ENCODE measurements around the gene ZNF286A. TPM values are rescaled to one million over a fixed set of nuclear protein-coding genes. Genes with fewer than 3 reads are reported as not detected.

The ZNF286A gene
- total and polyA plus RNA-seq, 2 of the 13 experiments (the other 11 are each of a cell fraction or from before 2014, with no cell fraction given): 12.7 to 38.8 TPM

- TF ChIP-seq, protein P1, sequence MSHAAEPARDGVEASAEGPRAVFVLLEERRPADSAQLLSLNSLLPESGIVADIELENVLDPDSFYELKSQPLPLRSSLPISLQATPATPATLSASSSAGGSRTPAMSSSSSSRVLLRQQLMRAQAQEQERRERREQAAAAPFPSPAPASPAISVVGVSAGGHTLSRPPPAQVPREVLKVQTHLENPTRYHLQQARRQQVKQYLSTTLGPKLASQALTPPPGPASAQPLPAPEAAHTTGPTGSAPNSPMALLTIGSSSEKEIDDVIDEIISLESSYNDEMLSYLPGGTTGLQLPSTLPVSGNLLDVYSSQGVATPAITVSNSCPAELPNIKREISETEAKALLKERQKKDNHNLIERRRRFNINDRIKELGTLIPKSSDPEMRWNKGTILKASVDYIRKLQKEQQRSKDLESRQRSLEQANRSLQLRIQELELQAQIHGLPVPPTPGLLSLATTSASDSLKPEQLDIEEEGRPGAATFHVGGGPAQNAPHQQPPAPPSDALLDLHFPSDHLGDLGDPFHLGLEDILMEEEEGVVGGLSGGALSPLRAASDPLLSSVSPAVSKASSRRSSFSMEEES (CRISPR knock-in tag; IDR thresholded peaks at IDR 0.05): peak; percentile 65; the same call in 1 of the 2 replicates
- TF ChIP-seq GABPA (IDR thresholded peaks at IDR 0.05; ENCODE audit: low read depth, low read length): peak; percentile 36
- TF ChIP-seq GABPA (CRISPR knock-in tag; IDR thresholded peaks at IDR 0.05; ENCODE audit: low read depth): peak; percentile 83
- TF ChIP-seq IKZF5 (CRISPR knock-in tag; IDR thresholded peaks at IDR 0.05): peak; percentile 54; the same call in 1 of the 2 replicates
- TF ChIP-seq ZMYM4 (CRISPR knock-in tag; IDR thresholded peaks at IDR 0.05): peak; percentile 86
- TF ChIP-seq KAT8 (CRISPR knock-in tag; IDR thresholded peaks at IDR 0.05): peak; percentile 66; the same call in 1 of the 2 replicates
- TF ChIP-seq ZNF614 (CRISPR knock-in tag; IDR thresholded peaks at IDR 0.05; ENCODE audit: borderline replicate concordance): 0 out of 2 replicates have a peak, but pooled peaks have one; percentile 16
- TF ChIP-seq NR2C2 (CRISPR knock-in tag; IDR thresholded peaks at IDR 0.05; ENCODE audit: borderline replicate concordance): peak; percentile 53
- peak; percentile 55 for TF ChIP-seq NFYB (CRISPR knock-in tag; IDR thresholded peaks at IDR 0.05)
- TF ChIP-seq ZGPAT (CRISPR knock-in tag; IDR thresholded peaks at IDR 0.05): peak; percentile 54; the same call in 1 of the 2 replicates
- TF ChIP-seq HCFC1 (IDR thresholded peaks at IDR 0.05; ENCODE audit: low read depth, low read length): peak; percentile 84
- TF ChIP-seq, protein P2, sequence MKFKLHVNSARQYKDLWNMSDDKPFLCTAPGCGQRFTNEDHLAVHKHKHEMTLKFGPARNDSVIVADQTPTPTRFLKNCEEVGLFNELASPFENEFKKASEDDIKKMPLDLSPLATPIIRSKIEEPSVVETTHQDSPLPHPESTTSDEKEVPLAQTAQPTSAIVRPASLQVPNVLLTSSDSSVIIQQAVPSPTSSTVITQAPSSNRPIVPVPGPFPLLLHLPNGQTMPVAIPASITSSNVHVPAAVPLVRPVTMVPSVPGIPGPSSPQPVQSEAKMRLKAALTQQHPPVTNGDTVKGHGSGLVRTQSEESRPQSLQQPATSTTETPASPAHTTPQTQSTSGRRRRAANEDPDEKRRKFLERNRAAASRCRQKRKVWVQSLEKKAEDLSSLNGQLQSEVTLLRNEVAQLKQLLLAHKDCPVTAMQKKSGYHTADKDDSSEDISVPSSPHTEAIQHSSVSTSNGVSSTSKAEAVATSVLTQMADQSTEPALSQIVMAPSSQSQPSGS (CRISPR knock-in tag; IDR thresholded peaks at IDR 0.05): 0 out of 2 replicates have a peak, but pooled peaks have one; percentile 52
- peak; percentile 59; the same call in 1 of the 2 replicates for TF ChIP-seq HINFP (CRISPR knock-in tag; IDR thresholded peaks at IDR 0.05; ENCODE audit: low read depth)
- TF ChIP-seq PITX1 (CRISPR knock-in tag; IDR thresholded peaks at IDR 0.05): peak; percentile 86
- peak; percentile 64 for TF ChIP-seq POLR2AphosphoS5 (IDR thresholded peaks at IDR 0.05; ENCODE audit: low read depth, low read length)
- TF ChIP-seq IRF2 (CRISPR knock-in tag; IDR thresholded peaks at IDR 0.05): peak; percentile 87
- peak in 1 of 2 experiments; percentile 59; a peak in 1 of 4 replicates for TF ChIP-seq HMGXB4 (CRISPR knock-in tag; IDR thresholded peaks at IDR 0.05; ENCODE audit: borderline replicate concordance in 1 of 2, low read depth in 1 of 2)
- TF ChIP-seq, protein P3, sequence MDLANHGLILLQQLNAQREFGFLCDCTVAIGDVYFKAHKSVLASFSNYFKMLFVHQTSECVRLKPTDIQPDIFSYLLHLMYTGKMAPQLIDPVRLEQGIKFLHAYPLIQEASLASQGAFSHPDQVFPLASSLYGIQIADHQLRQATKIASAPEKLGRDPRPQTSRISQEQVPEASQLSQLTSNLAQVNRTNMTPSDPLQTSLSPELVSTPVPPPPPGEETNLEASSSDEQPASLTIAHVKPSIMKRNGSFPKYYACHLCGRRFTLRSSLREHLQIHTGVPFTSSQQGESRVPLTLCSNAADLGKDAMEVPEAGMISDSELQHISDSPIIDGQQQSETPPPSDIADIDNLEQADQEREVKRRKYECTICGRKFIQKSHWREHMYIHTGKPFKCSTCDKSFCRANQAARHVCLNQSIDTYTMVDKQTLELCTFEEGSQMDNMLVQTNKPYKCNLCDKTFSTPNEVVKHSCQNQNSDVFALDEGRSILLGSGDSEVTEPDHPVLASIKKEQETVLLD (CRISPR knock-in tag; IDR thresholded peaks at IDR 0.05; ENCODE audit: low read depth): 0 out of 2 replicates have a peak, but pooled peaks have one; percentile 27
Observed at GRCh38 chr17:15699413-15699924, at the start of gene ZNF286A (continued).

All from HepG2 (cell line).